ENCODE results near the gene TTC7B.

DNA sequence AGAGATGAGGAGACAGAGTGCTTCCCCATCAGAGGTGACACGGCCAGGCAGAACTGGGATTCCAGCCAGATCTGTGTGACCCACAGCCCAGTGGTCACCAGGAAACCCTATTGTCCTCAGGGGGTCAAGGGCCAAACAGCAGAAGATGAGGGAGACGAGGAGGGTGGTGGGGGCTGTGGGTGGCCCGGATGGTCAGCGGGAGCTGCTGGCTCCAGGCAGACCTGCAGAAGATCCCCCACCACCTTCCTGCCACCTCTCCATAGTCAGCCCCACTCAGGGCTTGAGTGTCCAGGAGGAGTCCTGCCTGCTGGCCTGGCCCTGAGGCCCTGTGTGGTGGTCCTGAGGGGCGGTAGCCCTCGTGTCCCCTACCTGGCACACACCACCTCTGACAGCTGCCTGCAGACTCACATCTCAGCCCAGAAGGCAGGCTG is 282.6 kb downstream of the TTC7B start:
- TF ChIP-seq, protein P1, sequence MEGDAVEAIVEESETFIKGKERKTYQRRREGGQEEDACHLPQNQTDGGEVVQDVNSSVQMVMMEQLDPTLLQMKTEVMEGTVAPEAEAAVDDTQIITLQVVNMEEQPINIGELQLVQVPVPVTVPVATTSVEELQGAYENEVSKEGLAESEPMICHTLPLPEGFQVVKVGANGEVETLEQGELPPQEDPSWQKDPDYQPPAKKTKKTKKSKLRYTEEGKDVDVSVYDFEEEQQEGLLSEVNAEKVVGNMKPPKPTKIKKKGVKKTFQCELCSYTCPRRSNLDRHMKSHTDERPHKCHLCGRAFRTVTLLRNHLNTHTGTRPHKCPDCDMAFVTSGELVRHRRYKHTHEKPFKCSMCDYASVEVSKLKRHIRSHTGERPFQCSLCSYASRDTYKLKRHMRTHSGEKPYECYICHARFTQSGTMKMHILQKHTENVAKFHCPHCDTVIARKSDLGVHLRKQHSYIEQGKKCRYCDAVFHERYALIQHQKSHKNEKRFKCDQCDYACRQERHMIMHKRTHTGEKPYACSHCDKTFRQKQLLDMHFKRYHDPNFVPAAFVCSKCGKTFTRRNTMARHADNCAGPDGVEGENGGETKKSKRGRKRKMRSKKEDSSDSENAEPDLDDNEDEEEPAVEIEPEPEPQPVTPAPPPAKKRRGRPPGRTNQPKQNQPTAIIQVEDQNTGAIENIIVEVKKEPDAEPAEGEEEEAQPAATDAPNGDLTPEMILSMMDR (IDR thresholded peaks at IDR 0.05 in 2 of 3, conservative IDR thresholded peaks at IDR 0.05 in 1 of 3; ENCODE audit: borderline replicate concordance in 1 of 3, insufficient read depth in 1 of 3, low read depth in 2 of 3, low read length in 2 of 3), result no peak
- no peak for TF ChIP-seq YY1 (IDR thresholded peaks at IDR 0.05; ENCODE audit: extremely low read depth, insufficient replicate concordance, low read depth, low read length)
